M059J (cell line): ENCODE measurements around the gene DYSF. TPM values are rescaled to one million over a fixed set of nuclear protein-coding genes. Genes with fewer than 3 reads are reported as not detected.

Experiments used
- DNase-seq: peaks from one replicate; pipeline ENCODE4 v3.0.0-alpha.2; 2012; ENCODE audit warnings: low read depth
- total RNA-seq: library from RNA; depleted of rRNA; stranded (reverse); fragments of >200 nt; shearing (Covaris generic); gene quantifications from 2 replicates; pipeline ENCODE4 v1.2.3, GENCODE V29; 2014

DYSF gene
- total RNA-seq, 1 experiment from 2014 or later: 0.81 TPM

- DNase-seq: peak; percentile 48
Measured at GRCh38 chr2:71614976-71615766, 161.8 kb downstream of the DYSF start.

DNA sequence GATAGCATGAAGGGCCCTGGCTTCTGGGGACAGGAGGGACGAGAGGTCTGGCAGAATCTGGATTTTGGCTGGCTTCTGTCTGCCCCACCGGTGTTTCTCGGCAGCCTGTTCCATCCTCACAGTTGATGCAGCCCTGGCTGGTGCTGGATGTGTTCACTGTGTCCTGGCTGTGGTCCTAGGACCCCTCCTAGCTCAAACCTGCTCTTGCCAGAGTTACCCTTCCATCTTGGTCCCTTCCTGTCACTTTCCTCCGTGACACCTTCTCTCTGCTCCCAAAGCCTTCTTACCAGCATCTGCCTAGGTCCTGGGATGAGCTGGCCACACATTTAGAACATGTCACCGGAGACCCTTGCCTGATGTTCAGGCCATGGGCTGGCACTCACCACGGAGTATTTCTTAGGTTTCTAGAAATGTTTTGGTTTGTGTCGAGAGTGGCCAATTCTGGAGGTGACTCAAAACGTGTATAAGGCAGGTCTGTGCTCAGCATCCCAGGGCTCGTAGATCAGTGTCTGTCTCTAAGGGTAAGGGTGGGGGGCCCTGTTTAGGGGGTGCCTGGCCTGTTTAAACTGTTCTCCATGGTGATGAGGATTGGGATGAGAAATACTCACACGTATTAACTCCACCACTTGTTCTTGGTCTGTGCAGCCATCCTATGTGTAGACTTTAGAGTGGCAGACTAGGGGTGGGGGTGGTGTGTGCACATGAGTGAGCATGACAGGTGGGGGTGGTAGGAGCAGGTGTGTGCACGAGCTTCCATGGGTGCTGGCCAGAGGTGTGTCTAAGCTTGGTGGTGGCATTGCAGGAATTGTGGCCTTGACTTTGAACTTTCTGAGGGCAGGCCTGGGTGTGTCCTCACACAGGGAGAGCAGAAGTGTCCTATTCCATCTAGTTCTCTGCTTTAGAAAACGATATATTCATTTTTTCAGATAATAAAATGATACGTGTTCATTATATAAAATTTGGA lies 162.7 kb downstream of the DYSF start:
- no peak for DNase-seq

DNA sequence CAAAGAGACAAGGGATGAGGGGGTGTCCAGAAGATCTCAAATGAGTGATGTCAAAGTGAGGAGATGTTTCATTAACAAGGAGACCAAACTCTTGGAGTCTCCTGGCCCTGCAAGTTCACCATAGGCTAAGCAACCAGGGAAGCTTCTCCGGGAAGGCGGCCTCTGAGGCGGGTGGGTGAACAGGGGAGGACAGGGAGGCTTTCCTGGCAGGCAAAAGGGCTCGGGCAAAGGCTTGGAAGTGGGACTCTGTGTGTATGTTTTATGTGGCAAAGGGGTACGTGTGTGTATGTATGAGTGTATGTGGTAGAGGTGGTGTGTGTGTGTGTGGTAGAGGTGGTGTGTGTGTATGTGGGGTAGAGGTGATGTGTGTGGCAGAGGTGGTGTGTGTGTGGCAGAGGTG lies 163.9 kb downstream of the DYSF start:
- no peak for DNase-seq

- DNase-seq: peak; percentile 22
Measured at GRCh38 chr2:71618327-71619113, 165.2 kb downstream of the DYSF start.

DNA sequence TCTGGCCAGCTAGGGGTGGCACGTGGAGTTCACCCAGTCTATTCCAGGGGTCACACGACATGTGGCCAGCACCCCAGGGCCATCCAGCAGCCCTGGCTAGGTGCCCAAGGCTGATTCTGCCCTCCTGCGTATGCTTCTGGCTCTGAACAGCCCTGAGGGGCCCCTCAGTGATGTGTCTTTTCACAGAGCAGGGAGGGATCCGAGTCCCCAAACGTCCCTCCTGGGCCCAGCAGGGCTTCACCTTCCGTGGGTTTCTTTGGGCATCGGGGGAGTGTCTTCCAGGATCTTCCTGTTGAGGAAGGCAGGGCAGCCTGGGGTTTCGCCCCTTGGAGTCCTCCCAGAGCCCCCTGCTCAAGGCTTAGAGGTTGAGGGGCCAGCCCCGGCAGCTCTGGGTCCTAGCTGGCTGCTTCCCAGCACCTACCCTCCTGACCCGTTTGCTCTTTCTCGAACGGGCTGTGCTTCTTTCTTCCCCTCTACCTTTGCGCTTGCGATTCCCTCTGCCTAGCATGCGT lies 165.9 kb downstream of the DYSF start:
- peak; percentile 12 for DNase-seq

- no peak for DNase-seq
Measured at GRCh38 chr2:71620116-71620515, 166.8 kb downstream of the DYSF start.

- no peak for DNase-seq
Measured at GRCh38 chr2:71620851-71621251, 167.5 kb downstream of the DYSF start.

DNA sequence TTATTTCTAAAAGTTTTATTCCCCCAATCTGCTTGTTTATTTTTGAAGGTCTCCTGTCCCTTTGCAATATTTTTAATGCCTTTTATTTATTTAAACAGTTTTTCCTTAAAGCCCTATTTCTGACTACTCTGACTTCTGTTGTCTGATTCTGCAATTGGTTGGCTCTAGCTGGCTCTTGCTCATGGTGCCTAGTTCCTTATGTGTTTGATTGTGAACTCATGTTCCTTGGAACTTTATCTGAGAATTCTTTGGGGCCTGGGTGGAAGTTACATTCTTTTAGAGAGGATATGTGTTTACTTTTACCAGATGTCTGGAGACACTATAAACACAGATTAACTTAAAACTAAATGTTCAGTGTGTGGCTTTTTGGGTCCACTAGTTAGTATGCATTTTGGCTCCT lies 175.9 kb downstream of the DYSF start:
- no peak for DNase-seq

DNA sequence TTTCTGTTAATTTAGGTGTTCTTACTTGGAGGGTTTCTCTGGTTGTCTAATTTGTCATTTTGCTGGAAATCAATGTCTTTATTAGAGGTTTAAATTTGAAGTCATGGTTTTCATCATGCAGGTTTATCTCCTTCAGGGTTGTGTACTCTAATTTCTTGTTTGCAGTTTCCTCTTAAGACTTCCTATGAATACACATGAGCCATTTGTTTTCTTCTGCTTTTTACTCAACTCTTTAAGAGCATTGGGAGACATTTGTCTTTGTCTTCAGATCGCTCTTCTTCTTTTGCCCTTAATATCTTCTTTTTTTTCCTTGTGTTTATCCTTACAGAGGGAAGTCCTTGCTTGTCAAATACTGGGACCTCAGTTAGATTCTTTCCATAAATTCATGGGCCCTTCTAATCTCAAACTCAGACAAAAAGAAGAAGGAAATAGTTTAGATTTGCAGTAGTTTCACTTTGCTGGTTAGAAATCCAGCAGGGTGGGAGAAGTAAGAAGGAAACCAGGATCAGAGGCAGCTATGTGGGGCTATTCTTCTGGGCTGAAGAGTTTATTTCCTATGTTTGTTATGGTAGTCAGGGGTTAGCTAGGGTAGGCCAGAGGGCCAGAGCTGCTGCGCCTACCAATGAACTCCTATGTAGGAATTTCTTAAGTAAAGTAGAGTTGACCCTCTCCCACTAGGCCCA lies 176.6 kb downstream of the DYSF start:
- DNase-seq: no peak

DNA sequence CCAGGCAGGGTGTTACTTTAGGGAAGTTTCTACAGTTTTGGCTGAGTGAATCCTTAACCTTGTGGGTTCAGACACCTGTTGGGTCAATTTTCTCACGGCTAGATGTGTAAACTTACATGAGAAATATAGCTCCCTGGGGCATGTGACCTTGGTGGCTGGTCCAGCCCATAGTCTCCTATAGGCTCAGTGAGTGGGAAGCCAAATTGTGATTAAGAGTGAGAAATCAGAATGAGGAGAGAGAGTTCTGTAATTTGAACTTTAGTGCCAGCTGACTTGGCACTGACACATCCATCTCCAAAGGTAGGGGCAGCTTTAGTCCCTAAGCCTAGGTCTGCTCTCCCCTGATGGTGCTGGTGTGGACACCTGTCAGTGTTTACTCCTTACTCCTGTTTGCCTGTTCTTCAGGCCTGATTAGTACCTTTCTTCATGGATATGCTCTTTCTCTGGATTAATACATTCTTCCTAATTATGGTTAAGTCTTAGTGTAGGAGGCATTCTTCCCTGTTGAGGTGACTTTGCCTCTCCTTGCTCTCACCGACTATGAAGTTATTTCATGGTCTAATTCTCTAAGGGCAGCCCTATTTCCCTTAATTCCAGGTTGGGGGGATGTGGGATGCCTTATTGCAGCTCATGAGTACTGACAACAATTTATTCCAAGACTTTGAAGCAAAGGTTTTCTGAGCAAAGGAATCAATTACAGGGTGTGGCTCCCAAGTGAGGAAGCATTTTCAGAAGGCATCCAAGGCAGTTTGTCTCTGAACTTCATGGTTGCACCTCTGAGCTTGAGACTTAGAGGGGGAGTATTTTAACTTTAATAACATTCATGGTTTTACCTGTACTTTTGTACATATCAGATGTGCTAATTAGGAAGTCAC lies 177.3 kb downstream of the DYSF start:
- DNase-seq: peak; percentile 9

DNA sequence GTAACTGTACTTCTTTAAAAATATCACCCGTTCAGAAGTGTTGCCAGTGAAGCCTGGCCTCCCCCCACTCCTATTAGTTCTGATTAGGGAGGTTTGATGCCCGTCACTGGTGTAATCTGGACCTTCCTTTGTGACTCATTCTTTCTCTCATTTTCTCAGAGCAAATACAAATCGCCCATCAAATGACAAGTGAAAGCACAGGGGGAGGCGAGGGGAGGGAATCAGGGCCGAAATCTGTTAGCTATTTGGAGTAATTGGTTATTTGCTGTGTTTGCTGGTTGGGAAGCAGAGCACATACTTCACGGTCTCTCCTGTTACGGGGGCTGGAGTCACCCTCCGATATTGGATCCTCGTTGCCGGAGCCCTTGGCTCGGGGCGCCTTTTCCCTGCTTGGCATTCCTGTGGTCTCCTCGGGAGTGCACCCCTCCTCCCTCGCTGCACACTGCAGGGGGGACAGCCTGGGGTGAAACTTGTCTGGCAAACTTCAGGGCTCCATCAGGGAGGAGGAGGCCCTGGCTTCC lies 178.1 kb downstream of the DYSF start:
- peak; percentile 66 for DNase-seq

- DNase-seq: no peak
Measured at GRCh38 chr2:71633086-71633485, 179.7 kb downstream of the DYSF start.

GRCh38 chr2:71634567-71634966 lies 181.2 kb downstream of the DYSF start:
- no peak for DNase-seq

DNA sequence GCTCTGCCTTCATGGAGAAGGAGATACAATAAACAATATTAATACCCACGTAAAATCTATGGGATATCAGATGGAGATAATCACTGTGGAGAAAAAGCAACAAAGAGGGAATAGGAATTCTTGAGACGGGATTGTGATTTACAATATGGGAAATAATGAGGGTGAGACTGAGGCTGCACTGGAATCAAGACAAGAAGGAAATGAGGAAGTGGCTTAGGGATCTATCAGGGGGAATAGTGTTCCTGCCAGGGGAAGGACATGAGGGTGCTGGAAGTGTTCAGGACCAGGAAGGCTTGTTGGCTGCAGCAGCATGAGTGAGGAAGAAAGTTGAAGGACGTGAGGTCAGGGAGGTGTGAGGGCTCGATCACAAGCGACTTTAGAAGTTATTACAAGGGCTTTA lies 182.4 kb downstream of the DYSF start:
- no peak for DNase-seq

- DNase-seq: no peak
Measured at GRCh38 chr2:71637168-71637567, 183.8 kb downstream of the DYSF start.

GRCh38 chr2:71637736-71638135 lies 184.4 kb downstream of the DYSF start:
- DNase-seq: no peak

DNA sequence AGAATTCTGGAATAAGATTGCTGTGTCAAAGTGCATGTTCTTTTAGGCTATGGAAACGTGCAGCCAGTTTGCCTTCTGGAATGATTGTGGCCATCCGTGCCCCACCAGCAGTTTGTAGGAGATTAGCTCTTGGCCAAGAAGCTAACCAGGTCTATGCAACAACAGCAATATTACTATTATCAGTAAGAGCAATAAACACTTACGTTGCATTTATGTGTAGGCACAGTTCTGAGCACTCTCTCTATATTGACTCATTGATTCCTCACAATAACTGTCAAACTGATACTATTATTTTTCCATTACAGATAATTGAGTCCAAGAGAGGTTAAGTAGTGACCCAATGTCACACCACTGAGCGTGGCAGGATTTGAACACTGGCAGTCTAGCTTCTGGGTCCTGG lies 186.4 kb downstream of the DYSF start:
- DNase-seq: no peak

- DNase-seq: no peak
Measured at GRCh38 chr2:71640489-71640888, 187.1 kb downstream of the DYSF start.

DNA sequence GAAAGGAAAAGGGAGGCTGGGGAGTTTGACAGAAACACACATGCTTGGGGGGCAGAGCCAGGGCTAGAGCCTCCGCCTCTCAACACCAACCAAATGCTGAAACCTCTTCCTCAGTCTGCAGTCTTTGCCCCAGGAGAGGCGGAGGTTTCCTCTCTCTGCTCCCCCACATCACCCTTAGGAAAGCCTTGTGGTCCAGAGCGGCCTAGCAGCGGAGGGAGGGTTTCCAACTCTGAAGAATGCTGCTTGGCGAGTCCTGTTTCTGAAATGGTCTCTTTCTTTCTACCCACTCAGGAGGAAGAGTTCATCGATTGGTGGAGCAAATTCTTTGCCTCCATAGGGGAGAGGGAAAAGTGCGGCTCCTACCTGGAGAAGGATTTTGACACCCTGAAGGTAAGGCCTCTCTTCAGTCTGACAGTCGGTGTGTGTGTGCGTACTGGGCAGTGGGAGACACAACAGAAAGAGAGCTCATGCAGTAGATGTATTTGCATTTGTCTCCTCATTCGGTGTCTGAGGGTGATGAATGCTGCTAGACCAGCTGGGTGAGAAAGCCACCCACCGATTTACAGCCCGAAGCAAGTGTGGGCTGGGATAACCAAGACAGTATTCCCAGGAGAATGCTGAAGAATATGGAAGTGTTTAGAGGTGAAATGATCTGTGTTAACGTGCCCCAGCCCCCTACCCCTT lies 190.5 kb downstream of the DYSF start:
- no peak for DNase-seq
